Left lung (tissue), 10 donors: ENCODE results near the gene CREB3L1. TPM values are rescaled to one million over a fixed set of nuclear protein-coding genes. Genes with fewer than 3 reads are reported as not detected.

Experiments
- ATAC-seq: fragments of 200-7000 bp; cut with Tn5 transposase; one replicate; pipeline ENCODE4 v1.9.1; 2020; ENCODE audit warnings: moderate library complexity
- DNase-seq, 4 donors: peaks; one replicate each; pipeline ENCODE4 v3.0.0-alpha.2; 2013 to 2020
- H3K27ac ChIP-seq, 2 donors: fragments of 200-600 bp; sonication (generic) in 1 of 2; one replicate each; pipeline versions ENCODE4 v1.5.0 to v1.8.0; 2020 to 2021
- H3K27me3 ChIP-seq, 2 donors: fragments of 200-600 bp; sonication (generic) in 1 of 2; one replicate each; pipeline versions ENCODE4 v1.5.0 to v1.8.0; 2020 to 2021
- H3K36me3 ChIP-seq, 2 donors: fragments of 200-600 bp; sonication (generic) in 1 of 2; one replicate each; pipeline versions ENCODE4 v1.5.0 to v1.8.0; 2020 to 2021
- H3K4me1 ChIP-seq, 2 donors: fragments of 200-600 bp; one replicate each; pipeline ENCODE4 v1.8.0; 2021
- H3K4me3 ChIP-seq, 2 donors: fragments of 200-600 bp; sonication (generic) in 1 of 2; one replicate each; pipeline versions ENCODE4 v1.5.0 to v1.8.0; 2020 to 2021; ENCODE audit warnings: mild to moderate bottlenecking in 1 of 2
- H3K9me3 ChIP-seq, 2 donors: fragments of 200-600 bp; sonication (generic) in 1 of 2; one replicate each; pipeline versions ENCODE4 v1.5.0 to v1.8.0; 2020 to 2021
- CTCF ChIP-seq, 2 donors: fragments of 200-600 bp; sonication (generic) in 1 of 2; IDR thresholded peaks; one replicate each; pipeline versions ENCODE4 v1.5.0 to v1.8.0; 2021; ENCODE audit warnings: antibody characterized with exemption in 2 of 2
- intact Hi-C, 2 donors: fragments of 100-400 bp; cut with DNase I; formaldehyde crosslinking; loops; one replicate each; pipeline versions ENCODE4 v1.11.2 to v1.14.2; 2022
- polyA plus RNA-seq, 6 donors: library from polyadenylated mRNA; unstranded; fragments of 120-200 nt; gene quantifications; one replicate each; pipeline ENCODE4 v1.2.1, GENCODE V29; 2013; ENCODE audit not compliant: insufficient read length in 6 of 6
- total RNA-seq, 2 donors: library from RNA; stranded (reverse); fragmentation: NEBNext Ultra II Directional; extraction: Animal tissue kit (Norgen Biotek cat#: 25700); gene quantifications; one replicate each; pipeline ENCODE4 v1.2.1, GENCODE V29; 2021
- donor health status: DM: no; HTN: yes; CAD: no.
- donor health status: DM: no; HTN: no; CAD: no.

Gene CREB3L1
- total and polyA plus RNA-seq, 8 donors, result 16.2 to 59.3 (median 26.1) TPM

DNA sequence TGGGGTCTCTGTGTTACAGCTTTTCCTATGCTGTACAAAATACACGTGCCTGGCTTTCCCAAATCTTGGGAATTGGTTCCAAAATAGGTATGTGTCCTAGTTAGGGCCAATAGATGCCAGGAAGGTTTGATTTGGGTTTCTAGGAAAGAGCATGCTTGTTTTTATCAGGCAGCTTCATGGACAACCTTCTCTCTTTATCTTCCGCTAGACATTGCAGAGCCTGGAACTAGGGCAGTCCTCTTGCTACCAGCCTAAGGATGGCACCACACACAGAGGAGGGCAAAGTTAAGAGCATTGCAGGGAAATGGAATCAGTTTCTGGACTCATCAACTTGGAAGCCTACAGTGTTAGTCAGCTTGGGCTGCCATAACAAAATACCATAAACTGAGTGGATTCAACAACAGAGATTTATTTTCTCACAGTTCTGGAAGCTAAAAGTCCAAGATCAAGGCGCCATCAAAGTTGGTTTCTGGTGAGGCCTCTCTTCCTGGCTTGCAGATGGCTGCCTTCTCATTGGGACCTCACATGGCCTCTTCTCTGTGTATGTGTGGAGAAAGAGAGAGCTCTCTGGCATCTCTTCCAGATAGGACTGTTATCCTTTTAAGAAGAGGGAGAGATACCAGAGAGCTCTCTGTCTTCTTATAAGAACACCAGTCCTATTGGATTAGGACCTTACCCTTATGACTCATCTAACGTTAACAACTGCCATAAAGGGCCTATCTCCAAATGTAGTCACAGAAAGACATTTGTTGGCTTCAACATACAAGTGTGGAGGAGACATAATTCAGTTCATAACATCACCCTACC lies 27.3 kb upstream of the CREB3L1 start:
- no peak for DNase-seq
- peak overlapping the region in 1 of 2 donors; percentile 33 for H3K27ac ChIP-seq

DNA sequence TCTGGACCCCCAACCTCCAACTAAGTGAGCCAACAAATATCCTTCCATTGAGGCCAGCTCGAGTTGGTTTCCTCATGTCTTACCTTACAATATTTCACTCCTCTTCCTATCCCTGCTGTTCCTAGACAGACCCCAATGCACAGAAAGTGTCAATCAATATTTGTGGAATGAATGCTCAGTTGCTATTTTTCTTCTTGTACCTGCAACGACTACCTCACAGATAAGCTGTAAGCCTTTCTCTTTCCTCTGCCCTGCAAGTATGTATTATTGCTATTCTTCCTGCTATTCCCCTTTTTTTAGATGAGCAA lies 26.8 kb upstream of the CREB3L1 start:
- H3K4me3 ChIP-seq, result no peak overlapping the region
- no peaks in the 10 kb centered on the region for H3K9me3 ChIP-seq
- H3K4me1 ChIP-seq, result no peaks in the 10 kb centered on the region
- no peak overlapping the region for H3K27ac ChIP-seq
- intact Hi-C loops, result no loop called here
- TF ChIP-seq CTCF (IDR thresholded peaks at IDR 0.05), result no peak
- no peaks in the 10 kb centered on the region for H3K27me3 ChIP-seq
- no peak for DNase-seq
- no peak for ATAC-seq
- H3K36me3 ChIP-seq, result no peaks in the 10 kb centered on the region

More for the DNA sequence above, 27.3 kb upstream of the CREB3L1 start:
- TF ChIP-seq CTCF (IDR thresholded peaks at IDR 0.05), result no peak
- Histone ChIP-seq H3K4me1 (no peaks in the 10 kb centered on the region), H3K36me3 (no peaks in the 10 kb centered on the region), H3K4me3 (no peak overlapping the region), H3K9me3 (no peaks in the 10 kb centered on the region), H3K27me3 (no peaks in the 10 kb centered on the region)
- intact Hi-C loops, result loop anchor here in 1 of 2 donors (10.0 kb wide), 1 partner anchor 55 kb away; no protein-coding TSS in a partner anchor
- ATAC-seq, result no peak

- H3K27ac ChIP-seq, result no peak overlapping the region
- DNase-seq, result no peak
- no peak overlapping the region for H3K4me3 ChIP-seq
- H3K4me1 ChIP-seq, result no peaks in the 10 kb centered on the region
- H3K36me3 ChIP-seq, result no peaks in the 10 kb centered on the region
- H3K27me3 ChIP-seq, result no peaks in the 10 kb centered on the region
- no peaks in the 10 kb centered on the region for H3K9me3 ChIP-seq
- no peak for TF ChIP-seq CTCF (IDR thresholded peaks at IDR 0.05)
- no peak for ATAC-seq
- intact Hi-C loops, result no loop called here
Measured at GRCh38 chr11:46251954-46252353, 25.5 kb upstream of the CREB3L1 start.

DNA sequence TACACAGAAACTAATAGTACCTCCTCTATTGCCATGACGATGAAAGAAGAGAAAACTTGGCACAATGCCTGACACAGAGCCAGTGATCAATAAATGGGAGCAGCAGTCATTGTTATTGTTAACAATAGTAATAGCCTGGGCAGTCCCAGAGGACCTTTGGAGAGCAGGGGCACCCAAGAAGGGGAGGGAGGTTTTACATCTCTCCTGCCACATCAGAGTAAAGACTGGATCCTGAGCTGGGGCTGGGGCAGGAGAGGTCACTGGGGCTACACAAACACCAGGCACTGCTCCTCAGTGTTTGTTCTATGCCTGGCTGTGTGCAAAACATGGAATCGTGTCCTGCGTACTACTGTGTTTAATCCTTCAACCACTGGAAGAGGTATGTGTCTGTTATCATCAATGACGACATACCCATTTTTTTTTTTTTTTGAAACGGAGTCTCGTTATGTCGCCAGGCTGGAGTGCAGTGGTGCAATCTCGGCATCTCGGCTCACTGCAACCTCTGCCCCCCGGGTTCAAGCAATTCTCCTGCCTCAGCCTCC lies 25.0 kb upstream of the CREB3L1 start:
- Histone ChIP-seq H3K4me1 (no peaks in the 10 kb centered on the region), H3K27me3 (no peaks in the 10 kb centered on the region), H3K36me3 (no peaks in the 10 kb centered on the region), H3K9me3 (no peaks in the 10 kb centered on the region), H3K4me3 (no peak overlapping the region), H3K27ac (no peak overlapping the region)
- ATAC-seq (no peak), DNase-seq (no peak)
- TF ChIP-seq CTCF (IDR thresholded peaks at IDR 0.05), result no peak
- intact Hi-C loops, result no loop called here

GRCh38 chr11:46253258-46254132 lies 24.0 kb upstream of the CREB3L1 start:
- H3K9me3 ChIP-seq, result no peaks in the 10 kb centered on the region
- no peaks in the 10 kb centered on the region for H3K4me1 ChIP-seq
- H3K36me3 ChIP-seq, result no peaks in the 10 kb centered on the region
- H3K4me3 ChIP-seq, result no peak overlapping the region
- no peak for TF ChIP-seq CTCF (IDR thresholded peaks at IDR 0.05)
- ATAC-seq (no peak), DNase-seq (no peak)
- H3K27ac ChIP-seq, result no peak overlapping the region
- H3K27me3 ChIP-seq, result no peaks in the 10 kb centered on the region
- intact Hi-C loops, result no loop called here
